ENCODE results near the gene BICD2. TPM values are rescaled to one million over a fixed set of nuclear protein-coding genes. Genes with fewer than 3 reads are reported as not detected.
A peak's percentile ranks its signal among the peaks of the same experiment; 100 is the strongest.

BICD2 gene
- total RNA-seq, 1 donor = 40.6 TPM

DNA sequence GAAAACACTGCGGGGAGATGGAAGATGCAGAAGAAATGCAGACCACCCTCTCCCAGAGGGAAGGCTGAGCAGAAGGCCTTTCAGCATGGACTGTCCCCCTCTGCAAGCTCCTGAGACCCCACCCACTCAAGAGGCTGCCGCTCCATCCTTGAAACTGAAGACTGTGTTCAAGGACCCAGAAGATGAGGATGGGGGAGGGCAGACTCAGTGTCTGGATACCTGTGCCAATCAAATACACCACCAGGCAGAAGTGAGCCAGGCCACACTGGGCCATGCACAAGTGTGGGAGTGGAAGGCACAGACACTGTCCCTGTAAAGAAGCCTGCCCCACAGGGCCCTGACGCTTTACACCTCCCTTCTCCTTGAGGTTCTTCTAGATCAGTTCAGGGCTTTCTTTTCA, 54.7 kb downstream of the BICD2 start:
- TF ChIP-seq, protein P1, sequence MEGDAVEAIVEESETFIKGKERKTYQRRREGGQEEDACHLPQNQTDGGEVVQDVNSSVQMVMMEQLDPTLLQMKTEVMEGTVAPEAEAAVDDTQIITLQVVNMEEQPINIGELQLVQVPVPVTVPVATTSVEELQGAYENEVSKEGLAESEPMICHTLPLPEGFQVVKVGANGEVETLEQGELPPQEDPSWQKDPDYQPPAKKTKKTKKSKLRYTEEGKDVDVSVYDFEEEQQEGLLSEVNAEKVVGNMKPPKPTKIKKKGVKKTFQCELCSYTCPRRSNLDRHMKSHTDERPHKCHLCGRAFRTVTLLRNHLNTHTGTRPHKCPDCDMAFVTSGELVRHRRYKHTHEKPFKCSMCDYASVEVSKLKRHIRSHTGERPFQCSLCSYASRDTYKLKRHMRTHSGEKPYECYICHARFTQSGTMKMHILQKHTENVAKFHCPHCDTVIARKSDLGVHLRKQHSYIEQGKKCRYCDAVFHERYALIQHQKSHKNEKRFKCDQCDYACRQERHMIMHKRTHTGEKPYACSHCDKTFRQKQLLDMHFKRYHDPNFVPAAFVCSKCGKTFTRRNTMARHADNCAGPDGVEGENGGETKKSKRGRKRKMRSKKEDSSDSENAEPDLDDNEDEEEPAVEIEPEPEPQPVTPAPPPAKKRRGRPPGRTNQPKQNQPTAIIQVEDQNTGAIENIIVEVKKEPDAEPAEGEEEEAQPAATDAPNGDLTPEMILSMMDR (IDR thresholded peaks at IDR 0.05; ENCODE audit: insufficient read depth, low read depth, low read length) = no peak
- H3K4me3 ChIP-seq (ENCODE audit: low read depth, low read length) = no peak overlapping the region
- DNase-seq (ENCODE audit: low read depth) = no peak

DNA sequence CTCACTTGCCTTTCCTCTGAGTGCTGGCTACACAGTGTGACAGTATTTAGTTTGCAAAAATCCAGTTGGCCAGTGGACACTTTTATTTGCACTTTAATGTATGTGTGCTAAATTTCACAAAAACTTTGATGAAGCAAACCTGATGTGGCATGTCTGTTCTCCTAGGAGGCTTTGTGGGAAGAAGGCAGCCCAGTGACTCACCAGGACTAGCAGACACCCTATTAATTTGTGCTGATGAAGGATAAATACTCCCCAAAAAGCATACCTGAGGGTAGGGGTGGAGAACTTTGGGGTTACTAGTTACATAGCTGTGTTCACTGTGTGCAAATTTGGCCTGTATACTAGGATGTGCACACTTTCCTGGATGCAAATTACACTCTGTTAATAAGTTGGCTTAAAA, 55.4 kb downstream of the BICD2 start:
- no peak for DNase-seq (ENCODE audit: low read depth)

GRCh38 chr9:92707530-92707929, 57.1 kb downstream of the BICD2 start:
- DNase-seq (ENCODE audit: low read depth) = no peak
- TF ChIP-seq, protein P1 (IDR thresholded peaks at IDR 0.05; ENCODE audit: insufficient read depth, low read depth, low read length) = no peak
- no peak overlapping the region for H3K4me3 ChIP-seq (ENCODE audit: low read depth, low read length)

More for the DNA sequence above, 55.4 kb downstream of the BICD2 start:
- no peak overlapping the region for H3K4me3 ChIP-seq (ENCODE audit: low read depth, low read length)
- TF ChIP-seq, protein P1 (IDR thresholded peaks at IDR 0.05; ENCODE audit: insufficient read depth, low read depth, low read length) = no peak

DNA sequence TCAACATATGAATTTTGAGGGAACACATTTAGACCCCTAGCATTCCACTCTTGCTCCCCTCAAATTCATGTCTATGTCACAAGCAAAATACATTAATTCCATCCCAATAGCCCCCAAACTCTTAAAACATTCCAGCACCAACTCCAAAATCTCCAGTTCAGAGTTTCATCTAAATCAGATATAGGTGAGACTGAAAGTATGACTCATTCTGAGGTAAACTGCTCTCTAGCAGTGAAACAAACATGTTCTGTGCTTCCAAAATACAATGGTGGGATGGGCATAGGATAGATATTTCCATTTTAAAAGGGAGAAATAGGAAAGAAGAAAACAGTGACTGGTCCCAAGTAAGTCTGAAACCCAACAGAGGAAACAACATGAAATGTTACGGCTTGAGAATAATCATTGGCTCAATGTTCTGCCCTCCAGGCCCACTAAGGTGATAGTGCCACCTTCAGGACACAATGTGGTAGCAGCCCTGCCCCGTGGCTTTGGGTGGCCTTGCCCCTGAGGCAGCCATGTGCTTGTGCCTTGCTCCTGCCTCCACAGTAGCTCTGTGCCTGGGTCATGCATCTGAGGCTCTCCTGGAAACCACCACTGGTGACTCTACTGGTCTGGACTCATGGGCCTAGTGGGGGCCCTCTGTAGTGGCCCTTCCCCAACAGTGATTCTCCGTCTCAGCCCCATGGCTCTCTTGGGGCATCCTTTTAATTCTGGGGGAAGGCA, 58.3 kb downstream of the BICD2 start:
- peak; percentile 17 for DNase-seq (ENCODE audit: low read depth)
- TF ChIP-seq, protein P1 (IDR thresholded peaks at IDR 0.05; ENCODE audit: insufficient read depth, low read depth, low read length) = peak; percentile 47
- H3K4me3 ChIP-seq (ENCODE audit: low read depth, low read length) = no peak overlapping the region

GRCh38 chr9:92704528-92704927, 60.1 kb downstream of the BICD2 start:
- DNase-seq (ENCODE audit: low read depth) = peak; percentile 12
- TF ChIP-seq, protein P1 (IDR thresholded peaks at IDR 0.05; ENCODE audit: insufficient read depth, low read depth, low read length) = no peak
- no peak overlapping the region for H3K4me3 ChIP-seq (ENCODE audit: low read depth, low read length)

DNA sequence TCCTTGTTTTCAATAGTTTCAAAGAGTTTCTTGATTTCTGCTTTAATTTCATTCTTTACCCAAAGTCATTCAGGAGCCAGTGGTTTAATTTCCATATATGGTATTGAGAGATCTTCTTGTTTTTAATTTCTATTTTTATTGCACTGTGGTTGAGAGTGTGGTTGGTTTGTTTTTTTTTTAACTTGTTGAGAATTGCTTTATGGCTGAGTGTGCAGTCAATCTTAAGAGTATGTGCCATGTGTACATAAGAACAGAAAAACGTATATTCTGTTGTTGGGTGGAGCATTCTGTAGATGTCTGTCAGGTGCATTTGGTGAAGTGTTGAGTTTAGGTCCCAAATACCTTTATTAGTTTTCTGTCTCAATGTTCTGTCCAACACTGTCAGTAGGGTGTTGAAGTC, 68.0 kb downstream of the BICD2 start:
- H3K4me3 ChIP-seq (ENCODE audit: low read depth, low read length) = no peak overlapping the region
- TF ChIP-seq, protein P1 (IDR thresholded peaks at IDR 0.05; ENCODE audit: insufficient read depth, low read depth, low read length) = no peak
- no peak for DNase-seq (ENCODE audit: low read depth)

- H3K4me3 ChIP-seq (ENCODE audit: low read depth, low read length) = no peak overlapping the region
- DNase-seq (ENCODE audit: low read depth) = peak; percentile 14
- TF ChIP-seq, protein P1 (IDR thresholded peaks at IDR 0.05; ENCODE audit: insufficient read depth, low read depth, low read length) = peak; percentile 39
Observed at GRCh38 chr9:92686954-92687353, 77.7 kb downstream of the BICD2 start.

Data from fibroblast of villous mesenchyme (primary cell).